B cell (primary cell): ENCODE results near the gene PCNX3. TPM values are rescaled to one million over a fixed set of nuclear protein-coding genes. Genes with fewer than 3 reads are reported as not detected.

Source experiments
- ATAC-seq: fragments of 200-7000 bp; cut with Tn5 transposase; one replicate; pipeline ENCODE4 v1.10.0; 2021; ENCODE audit warnings: low read depth, mild to moderate bottlenecking, moderate number of reproducible peaks, moderate library complexity
- CTCF ChIA-PET: fragments of 350-600 bp; sonication (Branson Sonifier 250); formaldehyde crosslinking; loops from one replicate; lab custom pipeline; 2021; ENCODE audit warnings: antibody characterized with exemption, inconsistent platforms; lab: Charles Lee
- POLR2A ChIA-PET: fragments of 350-600 bp; sonication (Branson Sonifier 250); formaldehyde crosslinking; loops from one replicate; lab custom pipeline; 2021; ENCODE audit warnings: antibody characterized with exemption; lab: Charles Lee
- DNase-seq: peaks from one replicate; pipeline ENCODE4 v3.0.0; 2013
- H2AFZ ChIP-seq: 2 replicates; pipeline ENCODE4 v1.6.1; 2012; ENCODE audit warnings: mild to moderate bottlenecking, low read depth, low read length; ENCODE audit not compliant: insufficient read depth, poor library complexity, severe bottlenecking
- H3K27ac ChIP-seq, 2 donors: 1 replicate in 1 of 2; 2 replicates in 1 of 2; pipeline ENCODE4 v1.5.1; 2012 to 2013; ENCODE audit warnings: low read length in 2 of 2, mild to moderate bottlenecking in 2 of 2, moderate library complexity in 1 of 2
- H3K27me3 ChIP-seq, 4 experiments: fragments of 200-600 bp in 1 of 4; sonication (generic) in 1 of 4; replicated peaks in 1 of 4; 1 replicate in 2 of 4; 2 replicates in 2 of 4; pipeline versions ENCODE4 v1.6.1 to v1.7.0; 2013 to 2016; ENCODE audit warnings: low read length in 3 of 4, mild to moderate bottlenecking in 2 of 4, mixed read lengths in 1 of 4, moderate library complexity in 1 of 4; ENCODE audit not compliant: insufficient read depth in 4 of 4, control insufficient read depth in 3 of 4; ENCODE audit errors: control extremely low read depth in 1 of 4
- H3K36me3 ChIP-seq, 2 experiments: replicated peaks in 1 of 2; 1 replicate in 1 of 2; 2 replicates in 1 of 2; pipeline versions ENCODE4 v1.6.1 to v1.7.1; 2013; ENCODE audit warnings: low read length in 1 of 2; ENCODE audit not compliant: insufficient read depth in 2 of 2, control insufficient read depth in 1 of 2; ENCODE audit errors: control extremely low read depth in 1 of 2, extremely low read depth in 1 of 2
- H3K4me1 ChIP-seq, 2 donors: fragments of 200-600 bp in 1 of 2; sonication (generic) in 1 of 2; 1 replicate in 1 of 2; 2 replicates in 1 of 2; pipeline versions ENCODE4 v1.5.1 to v1.6.1; 2013 to 2017; ENCODE audit warnings: low read length in 2 of 2; ENCODE audit not compliant: control insufficient read depth in 2 of 2, insufficient read depth in 2 of 2
- H3K4me2 ChIP-seq: replicated peaks from 2 replicates; pipeline ENCODE3; 2012; ENCODE audit warnings: mild to moderate bottlenecking, low read depth, low read length; ENCODE audit not compliant: poor library complexity, severe bottlenecking
- H3K4me3 ChIP-seq, 5 experiments: fragments of 200-600 bp in 1 of 5; sonication (generic) in 1 of 5; 1 replicate in 3 of 5; 2 replicates in 2 of 5; pipeline versions ENCODE4 v1.5.1 to v1.7.0; 2011 to 2016; ENCODE audit warnings: low read length in 4 of 5, mild to moderate bottlenecking in 4 of 5, low read depth in 2 of 5, control low read depth in 1 of 5, moderate library complexity in 1 of 5; ENCODE audit not compliant: insufficient read depth in 1 of 5; ENCODE audit errors: control extremely low read depth in 1 of 5, extremely low read depth in 1 of 5
- H3K79me2 ChIP-seq: fragments of 200-600 bp; sonication (generic); one replicate; pipeline ENCODE4 v1.6.0; 2016; ENCODE audit warnings: low read length; ENCODE audit not compliant: control insufficient read depth, insufficient read depth
- H3K9ac ChIP-seq: fragments of 200-600 bp; sonication (generic); 2 replicates; pipeline ENCODE4 v1.6.1; 2017; ENCODE audit warnings: mild to moderate bottlenecking, low read length, moderate library complexity
- H3K9me3 ChIP-seq, 3 donors: one replicate each; pipeline versions ENCODE4 v1.6.1 to v1.7.1; 2013; ENCODE audit warnings: low read length in 2 of 3; ENCODE audit not compliant: control insufficient read depth in 2 of 3, insufficient read depth in 1 of 3; ENCODE audit errors: control extremely low read depth in 1 of 3
- H4K20me1 ChIP-seq: 2 replicates; pipeline ENCODE4 v1.6.0; 2012; ENCODE audit warnings: mild to moderate bottlenecking, low read length; ENCODE audit not compliant: insufficient read depth, control insufficient read depth, poor library complexity, severe bottlenecking
- H3K27ac Mint-ChIP-seq: one replicate; pipeline ENCODE4 v1.8.0; 2021; ENCODE audit warnings: mixed read lengths
- H3K27me3 Mint-ChIP-seq: one replicate; pipeline ENCODE4 v1.8.0; 2021; ENCODE audit warnings: mixed read lengths
- H3K4me1 Mint-ChIP-seq: one replicate; pipeline ENCODE4 v1.8.0; 2021; ENCODE audit warnings: mixed read lengths
- H3K4me3 Mint-ChIP-seq: one replicate; pipeline ENCODE4 v1.8.0; 2021; ENCODE audit warnings: mixed read lengths
- H3K9me3 Mint-ChIP-seq: one replicate; pipeline ENCODE4 v1.8.0; 2022; ENCODE audit warnings: mixed read lengths; ENCODE audit not compliant: insufficient read depth
- CTCF ChIP-seq: fragments of 200-600 bp; IDR thresholded peaks from one replicate; pipeline ENCODE4 v1.8.0; 2022; ENCODE audit warnings: antibody characterized with exemption, mild to moderate bottlenecking
- EZH2 ChIP-seq: IDR thresholded peaks from 2 replicates; pipeline ENCODE4 v1.6.1; 2012; ENCODE audit warnings: borderline replicate concordance, low read depth, mild to moderate bottlenecking, moderate library complexity, low read length; ENCODE audit not compliant: insufficient read depth, poor library complexity, severe bottlenecking
- WGBS: methylation state at CpG from one replicate; pipeline ENCODE4 v1.1.5; 2013; ENCODE audit warnings: missing lambda C conversion rate; ENCODE audit not compliant: insufficient coverage; 5-methylcytosine and 5-hydroxymethylcytosine counted together
- intact Hi-C: fragments of 100-400 bp; cut with micrococcal nuclease; formaldehyde crosslinking; loops from one replicate; pipeline ENCODE4 v1.10.0; 2022
- polyA plus RNA-seq: library from polyadenylated mRNA; depleted of rRNA; stranded (reverse); fragments of >200 nt; gene quantifications from 2 replicates; pipeline ENCODE4 v1.2.3, GENCODE V29; 2012
- total RNA-seq, 2 donors: library from RNA; stranded (reverse); fragments of 120-200 nt in 1 of 2; gene quantifications; 1 replicate in 1 of 2; 2 replicates in 1 of 2; pipeline versions ENCODE4 v1.2.3 to v1.2.4, GENCODE V29; 2013 to 2022

The PCNX3 gene
- total and polyA plus RNA-seq, 2 donors (not counting 1 experiment from before 2014, with no cell fraction given) = 61.5 to 62.8 TPM

- no peak overlapping the region for H3K27ac ChIP-seq
- H3K9me3 Mint-ChIP-seq = no peaks in the 10 kb centered on the region
- ChIA-PET CTCF (interaction anchor here (0.9 to 6.4 kb wide), 6 partner anchors 9 to 193 kb away, joined by 3 to 41 read pairs (median 4); partner anchors contain the start of gene RELA), POLR2A (no interaction called here)
- DNase-seq (no peak), ATAC-seq (no peak)
- H3K4me1 ChIP-seq = peaks cover 6 to 11% of the 10 kb centered on the region in 2 donors
- H3K27ac Mint-ChIP-seq = peak overlapping the region; percentile 63
- H3K4me1 Mint-ChIP-seq = peaks cover 16% of the 10 kb centered on the region
- peaks cover 0 to 86% of the 10 kb centered on the region in 2 experiments for H3K36me3 ChIP-seq
- TF ChIP-seq CTCF = no peak
- TF ChIP-seq EZH2 = no peak
- peaks cover 42% of the 10 kb centered on the region for H4K20me1 ChIP-seq
- WGBS = 98% methylated on average over 14 of the region's 14 CpGs
- H3K4me3 Mint-ChIP-seq = no peak overlapping the region
- no peak overlapping the region for H2AFZ ChIP-seq
- H3K27me3 ChIP-seq = no peaks in the 10 kb centered on the region
- H3K9ac ChIP-seq = no peak overlapping the region
- H3K27me3 Mint-ChIP-seq = no peaks in the 10 kb centered on the region
- no peak overlapping the region for H3K4me3 ChIP-seq
- peaks cover 76% of the 10 kb centered on the region for H3K79me2 ChIP-seq
- H3K4me2 ChIP-seq = no peak overlapping the region
- intact Hi-C loops = no loop called here
- no peaks in the 10 kb centered on the region for H3K9me3 ChIP-seq
Measured at GRCh38 chr11:65623177-65623576, 7.6 kb downstream of the PCNX3 start.

GRCh38 chr11:65623852-65624616, 8.5 kb downstream of the PCNX3 start:
- 97% methylated on average over 17 of the region's 25 CpGs for WGBS
- Histone ChIP-seq H3K36me3 (peaks cover 0 to 86% of the 10 kb centered on the region in 2 experiments), H3K4me1 (peaks cover 6 to 11% of the 10 kb centered on the region in 2 donors), H3K79me2 (peaks cover 74% of the 10 kb centered on the region), H3K4me2 (no peak overlapping the region), H2AFZ (no peak overlapping the region), H3K27ac (no peak overlapping the region), H3K9ac (no peak overlapping the region), H3K4me3 (no peak overlapping the region), H4K20me1 (peaks cover 42% of the 10 kb centered on the region), H3K27me3 (no peaks in the 10 kb centered on the region), H3K9me3 (no peaks in the 10 kb centered on the region)
- intact Hi-C loops = no loop called here
- Mint-ChIP-seq H3K4me3 (no peak overlapping the region), H3K4me1 (peaks cover 16% of the 10 kb centered on the region), H3K27me3 (no peaks in the 10 kb centered on the region), H3K27ac (no peak overlapping the region), H3K9me3 (no peaks in the 10 kb centered on the region)
- CTCF ChIA-PET = interaction anchor here (0.9 to 6.7 kb wide), 4 partner anchors 8 to 147 kb away, joined by 3 to 86 read pairs (median 35); partner anchors contain the start of gene SIPA1
- DNase-seq (no peak), ATAC-seq (no peak)
- POLR2A ChIA-PET = no interaction called here
- TF ChIP-seq CTCF (no peak), EZH2 (no peak)
